GM21447 (cell line): Measurements from ENCODE around the gene LETMD1.
A peak's percentile ranks its signal among the peaks of the same experiment; 100 is the strongest.
"Not testable (repeated sequence)": the region's sequence is repeated elsewhere in the genome, so short reads cannot be mapped to it uniquely, and the experiment has no call there.

Source experiments
- ATAC-seq: cut with Tn5 transposase; IDR thresholded peaks from one replicate; pipeline ENCODE4 v1.9.1; 2021; ENCODE audit not compliant: unreplicated experiment

LETMD1 gene

GRCh38 chr12:51047655-51048540 lies at the start of gene LETMD1:
LETMD1 (plus strand) TSS chr12:51048327; CDS start chr12:51048357, 30 bp downstream.
- peak; percentile 97 for ATAC-seq

- ATAC-seq: no peak
Observed at GRCh38 chr12:50999093-50999492, 49.0 kb upstream of the LETMD1 start.

- no peak for ATAC-seq
Observed at GRCh38 chr12:51000245-51000644, 47.9 kb upstream of the LETMD1 start.

GRCh38 chr12:51001799-51002198 lies 46.3 kb upstream of the LETMD1 start:
- no peak for ATAC-seq

GRCh38 chr12:51004504-51004903 lies 43.6 kb upstream of the LETMD1 start:
- ATAC-seq: no peak

- ATAC-seq: no peak
Observed at GRCh38 chr12:51005030-51005429, 43.1 kb upstream of the LETMD1 start.

- no peak for ATAC-seq
Observed at GRCh38 chr12:51005671-51006070, 42.5 kb upstream of the LETMD1 start.

- ATAC-seq: no peak
Observed at GRCh38 chr12:51008329-51009055, 39.6 kb upstream of the LETMD1 start.

GRCh38 chr12:51009056-51009440 lies 39.1 kb upstream of the LETMD1 start:
- no peak for ATAC-seq

- ATAC-seq: no peak
Observed at GRCh38 chr12:51011955-51012354, 36.2 kb upstream of the LETMD1 start.

GRCh38 chr12:51012570-51013236 lies 35.4 kb upstream of the LETMD1 start:
- ATAC-seq: no peak

- no peak for ATAC-seq
Observed at GRCh38 chr12:51013441-51013840, 34.7 kb upstream of the LETMD1 start.

- not testable (repeated sequence) for ATAC-seq
Observed at GRCh38 chr12:51014467-51014866, 33.7 kb upstream of the LETMD1 start.

GRCh38 chr12:51017452-51017851 lies 30.7 kb upstream of the LETMD1 start:
- ATAC-seq: no peak

- ATAC-seq: no peak
Observed at GRCh38 chr12:51018956-51019355, 29.2 kb upstream of the LETMD1 start.

- ATAC-seq: no peak
Observed at GRCh38 chr12:51019927-51020326, 28.2 kb upstream of the LETMD1 start.

- ATAC-seq: no peak
Observed at GRCh38 chr12:51020448-51021182, 27.5 kb upstream of the LETMD1 start.

- no peak for ATAC-seq
Observed at GRCh38 chr12:51021694-51022093, 26.4 kb upstream of the LETMD1 start.

- ATAC-seq: no peak
Observed at GRCh38 chr12:51023625-51024382, 24.3 kb upstream of the LETMD1 start.

GRCh38 chr12:51025338-51025835 lies 22.7 kb upstream of the LETMD1 start:
- ATAC-seq: peak; percentile 2
